K562 (cell line): ENCODE data around the gene ST8SIA4. TPM values are rescaled to one million over a fixed set of nuclear protein-coding genes. Genes with fewer than 3 reads are reported as not detected.

ENCODE experiments used
- ATAC-seq: fragments of 200-7000 bp; cut with Tn5 transposase; 3 replicates; pipeline ENCODE4 v1.9.1; 2020; ENCODE audit warnings: moderate library complexity
- BruUV-seq: library from RNA; stranded (reverse); fragments of 400-500 nt; replicated peaks from 2 replicates; lab custom pipeline; 2021; lab: Mats Ljungman, UMichigan
- CTCF ChIA-PET: fragments of 300-600 bp; formaldehyde crosslinking; extraction: SDS; loops from one replicate; lab custom pipeline; 2021; ENCODE audit warnings: low intra/inter-chr PET ratio; lab: Yijun Ruan, JAX
- POLR2A ChIA-PET: fragments of 300-600, 350-650 bp; sonication (Branson Sonifier 250); formaldehyde crosslinking; extraction: SDS; loops from one replicate; lab custom pipeline; 2021; ENCODE audit warnings: antibody characterized with exemption, inconsistent platforms; lab: Yijun Ruan, JAX
- DNase-seq, 4 experiments: peaks; one replicate each; pipeline versions ENCODE4 v3.0.0 to v3.0.0-alpha.2; 2011 to 2018; ENCODE audit warnings: low spot score in 3 of 4, mixed read lengths in 3 of 4; ENCODE audit errors: extremely low read depth in 1 of 4
- FAIRE-seq: peaks from 2 replicates; lab custom pipeline; 2011; peaks lifted over from hg19 to GRCh38; lab: Jason Lieb, UNC
- H2AFZ ChIP-seq: 2 replicates; pipeline ENCODE4 v1.6.0; 2011; ENCODE audit warnings: low read depth, low read length, control low read depth, inconsistent platforms
- H3K27ac ChIP-seq: fragments of 200-600 bp; 3 replicates; pipeline ENCODE4 v1.8.0; 2011; ENCODE audit warnings: low read depth, mild to moderate bottlenecking, control low read depth, inconsistent platforms, low read length, moderate library complexity, mixed read lengths; ENCODE audit errors: extremely low read depth
- H3K27me3 ChIP-seq, 2 experiments: fragments of 300-600 bp in 1 of 2; 2 replicates in 1 of 2; 3 replicates in 1 of 2; pipeline versions ENCODE4 v1.6.0 to v1.8.0; 2011; ENCODE audit warnings: inconsistent platforms in 2 of 2, low read length in 2 of 2, mild to moderate bottlenecking in 1 of 2, mixed read lengths in 1 of 2, moderate library complexity in 1 of 2; ENCODE audit not compliant: control insufficient read depth in 2 of 2, insufficient read depth in 2 of 2
- H3K36me3 ChIP-seq: fragments of 300-600 bp; 3 replicates; pipeline ENCODE4 v1.8.0; 2011; ENCODE audit warnings: mild to moderate bottlenecking, low read length, inconsistent platforms; ENCODE audit not compliant: control insufficient read depth, insufficient read depth
- H3K4me1 ChIP-seq, 2 experiments: fragments of 200-600 bp in 1 of 2; replicated peaks in 1 of 2; 2 replicates in 1 of 2; 3 replicates in 1 of 2; pipeline versions ENCODE4 v1.5.1 to v1.8.0; 2011; ENCODE audit warnings: inconsistent platforms in 2 of 2, low read length in 2 of 2, mild to moderate bottlenecking in 1 of 2, mixed read lengths in 1 of 2, moderate library complexity in 1 of 2; ENCODE audit not compliant: control insufficient read depth in 2 of 2, insufficient read depth in 2 of 2
- H3K4me2 ChIP-seq: 2 replicates; pipeline ENCODE4 v1.6.1; 2011; ENCODE audit warnings: low read length, control low read depth, inconsistent platforms, mixed read lengths; ENCODE audit not compliant: insufficient read depth
- H3K4me3 ChIP-seq: fragments of 200-600 bp; sonication (generic), shearing (Covaris generic); 2 replicates; pipeline ENCODE4 v1.5.1; 2016; ENCODE audit warnings: control low read depth, inconsistent platforms
- H3K79me2 ChIP-seq: fragments of 200-600 bp; 3 replicates; pipeline ENCODE4 v1.8.0; 2011; ENCODE audit warnings: low read length, inconsistent platforms; ENCODE audit not compliant: control insufficient read depth, insufficient read depth
- H3K9ac ChIP-seq, 2 experiments: 2 replicates each; pipeline versions ENCODE4 v1.6.0 to v1.6.1; 2011; ENCODE audit warnings: low read depth in 2 of 2, low read length in 2 of 2, control low read depth in 1 of 2, inconsistent platforms in 1 of 2, mild to moderate bottlenecking in 1 of 2, mixed read lengths in 1 of 2; ENCODE audit not compliant: insufficient read depth in 1 of 2
- H3K9me1 ChIP-seq: one replicate; pipeline ENCODE4 v1.6.0; 2011; ENCODE audit warnings: inconsistent platforms, mild to moderate bottlenecking, low read length, moderate library complexity; ENCODE audit not compliant: control insufficient read depth, insufficient read depth
- H3K9me3 ChIP-seq: replicated peaks from 2 replicates; pipeline ENCODE4 v1.5.1; 2011; ENCODE audit warnings: low read depth, low read length, inconsistent platforms; ENCODE audit not compliant: control insufficient read depth, insufficient read depth
- H4K20me1 ChIP-seq: replicated peaks from 2 replicates; pipeline ENCODE4 v1.6.1; 2011; ENCODE audit warnings: low read length, inconsistent platforms, mixed read lengths; ENCODE audit not compliant: control insufficient read depth, insufficient read depth
- CHD2 ChIP-seq: IDR thresholded peaks from 2 replicates; pipeline ENCODE4 v1.6.1; 2011; ENCODE audit warnings: low read depth, low read length
- ELF2 ChIP-seq: fragments of 250-450 bp; sonication (Bioruptor Pico); IDR thresholded peaks from 2 replicates; pipeline ENCODE4 v1.5.0; 2021; ENCODE audit warnings: mild to moderate bottlenecking
- FOXA3 ChIP-seq, 2 experiments: fragments of 450-650 bp in 1 of 2; sonication (generic) in 1 of 2; formaldehyde crosslinking; IDR thresholded peaks in 1 of 2; conservative IDR thresholded peaks in 1 of 2; 2 replicates each; pipeline versions ENCODE4 v1.4.0 to v1.8.0; 2020 to 2022; ENCODE audit warnings: mild to moderate bottlenecking in 2 of 2, missing genetic modification reagents in 1 of 2
- KAT7 ChIP-seq: sonication (generic); formaldehyde crosslinking; IDR thresholded peaks from 2 replicates; pipeline ENCODE4 v1.8.0; 2022; ENCODE audit warnings: missing genetic modification reagents, mild to moderate bottlenecking, borderline replicate concordance
- LARP7 ChIP-seq: fragments of 450-650 bp; IDR thresholded peaks from 2 replicates; pipeline ENCODE4 v1.6.1; 2016
- MTA3 ChIP-seq: fragments of 450-650 bp; formaldehyde crosslinking; IDR thresholded peaks from 2 replicates; pipeline ENCODE4 v1.6.1; 2017; ENCODE audit warnings: mild to moderate bottlenecking, borderline replicate concordance
- NBN ChIP-seq: fragments of 450-650 bp; IDR thresholded peaks from 2 replicates; pipeline ENCODE4 v1.6.1; 2016; ENCODE audit warnings: low read depth, mild to moderate bottlenecking
- NFXL1 ChIP-seq: fragments of 450-650 bp; formaldehyde crosslinking; IDR thresholded peaks from 2 replicates; pipeline ENCODE4 v1.4.0; 2021; ENCODE audit warnings: mild to moderate bottlenecking
- ZNF695 ChIP-seq: fragments of 450-650 bp; formaldehyde crosslinking; IDR thresholded peaks from 2 replicates; pipeline ENCODE4 v1.4.0; 2020; ENCODE audit warnings: mild to moderate bottlenecking, moderate library complexity
- WGBS: fragments of 100-300 bp; shearing (Covaris generic); methylation state at CpG from one replicate; pipeline ENCODE4 v1.1.6; 2016; ENCODE audit warnings: low coverage, mixed read lengths; ENCODE audit not compliant: insufficient coverage; ENCODE audit errors: missing lambda C conversion rate; 5-methylcytosine and 5-hydroxymethylcytosine counted together
- in situ Hi-C: fragments of 300-500 bp; cut with MboI; formaldehyde crosslinking; loops from 4 replicates; pipeline ENCODE4 v1.15.0; 2018; ENCODE audit warnings: inconsistent platforms, mixed read lengths
- intact Hi-C: fragments of 100-400 bp; cut with micrococcal nuclease; formaldehyde crosslinking; loops from 2 replicates; pipeline ENCODE4 v1.14.2; 2022
- polyA plus RNA-seq, 8 experiments: library from polyadenylated mRNA; depleted of rRNA in 4 of 8; stranded (reverse) in 5 of 8; unstranded in 3 of 8; fragments of >200 nt; fragmentation: Nextera tagmentation in 2 of 8; fragmentation: Illumina TruSeq in 1 of 8; extraction: Ambion mirVana in 2 of 8; extraction: Trizol in 1 of 8; gene quantifications; 2 replicates each; pipeline versions ENCODE4 v1.2.1 to v1.2.3, GENCODE V29; 2011 to 2014; ENCODE audit warnings: inconsistent platforms in 1 of 8, missing spikeins in 1 of 8
- total RNA-seq, 7 experiments: library from RNA; depleted of rRNA in 6 of 7; stranded (reverse); fragments of >200 nt in 6 of 7; fragmentation: Illumina TruSeq in 2 of 7; extraction: Trizol in 2 of 7; gene quantifications; 2 replicates each; pipeline versions ENCODE4 v1.2.1 to v1.2.3, GENCODE V29; 2011 to 2021; ENCODE audit warnings: low replicate concordance in 1 of 7
- TF ChIP-seq, protein P1 (sequence below): fragments of 450-650 bp; IDR thresholded peaks from 2 replicates; pipeline ENCODE4 v1.6.1; 2017; ENCODE audit warnings: antibody characterized with exemption, mild to moderate bottlenecking

The ST8SIA4 gene
- total and polyA plus RNA-seq, 9 of the 15 experiments (the other 6 are each of a cell fraction or from before 2014, with no cell fraction given): 0.22 to 2.0 (median 0.54) TPM

DNA sequence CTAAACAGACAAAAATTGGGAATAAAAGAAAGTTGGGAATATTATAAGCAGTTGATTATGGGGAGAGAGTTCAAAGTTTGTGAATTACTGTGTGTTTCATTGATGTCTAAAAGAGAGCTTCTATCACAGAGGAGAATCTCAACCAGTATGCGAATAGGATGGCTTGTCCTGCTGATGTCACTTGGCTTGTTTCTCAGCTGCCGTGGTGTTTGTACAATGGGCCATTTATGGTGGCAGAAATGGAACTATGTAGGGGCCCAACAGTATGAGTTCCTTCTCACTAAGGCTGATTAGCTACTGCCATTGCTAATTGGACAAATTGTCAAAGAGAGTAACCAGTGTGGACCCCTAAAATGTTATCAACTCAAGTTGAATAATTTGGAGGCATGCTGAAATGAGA lies 103.9 kb downstream of the ST8SIA4 start:
- Histone ChIP-seq H3K27ac (no peak overlapping the region), H3K4me3 (no peak overlapping the region), H4K20me1 (no peaks in the 10 kb centered on the region), H3K9me1 (no peaks in the 10 kb centered on the region), H3K9ac (no peak overlapping the region), H3K9me3 (no peaks in the 10 kb centered on the region), H3K27me3 (no peaks in the 10 kb centered on the region), H3K36me3 (no peaks in the 10 kb centered on the region)
- DNase-seq (no peak), FAIRE-seq (no peak)
- 7% methylated on average over 2 of the region's 2 CpGs for WGBS
- no TSS peak for BruUV-seq
- POLR2A ChIA-PET: no interaction called here
- CTCF ChIA-PET: no interaction called here
- in situ Hi-C loops: no loop called here
- TF ChIP-seq ZNF695 (no peak), FOXA3 (CRISPR knock-in tag; conservative IDR thresholded peaks at IDR 0.05 in 1 of 2, IDR thresholded peaks at IDR 0.05 in 1 of 2) (no peak), NFXL1 (CRISPR knock-in tag) (no peak), LARP7 (no peak), MTA3 (no peak), KAT7 (CRISPR knock-in tag) (no peak), ELF2 (no peak), CHD2 (no peak), NBN (no peak)
- TF ChIP-seq, protein P1, sequence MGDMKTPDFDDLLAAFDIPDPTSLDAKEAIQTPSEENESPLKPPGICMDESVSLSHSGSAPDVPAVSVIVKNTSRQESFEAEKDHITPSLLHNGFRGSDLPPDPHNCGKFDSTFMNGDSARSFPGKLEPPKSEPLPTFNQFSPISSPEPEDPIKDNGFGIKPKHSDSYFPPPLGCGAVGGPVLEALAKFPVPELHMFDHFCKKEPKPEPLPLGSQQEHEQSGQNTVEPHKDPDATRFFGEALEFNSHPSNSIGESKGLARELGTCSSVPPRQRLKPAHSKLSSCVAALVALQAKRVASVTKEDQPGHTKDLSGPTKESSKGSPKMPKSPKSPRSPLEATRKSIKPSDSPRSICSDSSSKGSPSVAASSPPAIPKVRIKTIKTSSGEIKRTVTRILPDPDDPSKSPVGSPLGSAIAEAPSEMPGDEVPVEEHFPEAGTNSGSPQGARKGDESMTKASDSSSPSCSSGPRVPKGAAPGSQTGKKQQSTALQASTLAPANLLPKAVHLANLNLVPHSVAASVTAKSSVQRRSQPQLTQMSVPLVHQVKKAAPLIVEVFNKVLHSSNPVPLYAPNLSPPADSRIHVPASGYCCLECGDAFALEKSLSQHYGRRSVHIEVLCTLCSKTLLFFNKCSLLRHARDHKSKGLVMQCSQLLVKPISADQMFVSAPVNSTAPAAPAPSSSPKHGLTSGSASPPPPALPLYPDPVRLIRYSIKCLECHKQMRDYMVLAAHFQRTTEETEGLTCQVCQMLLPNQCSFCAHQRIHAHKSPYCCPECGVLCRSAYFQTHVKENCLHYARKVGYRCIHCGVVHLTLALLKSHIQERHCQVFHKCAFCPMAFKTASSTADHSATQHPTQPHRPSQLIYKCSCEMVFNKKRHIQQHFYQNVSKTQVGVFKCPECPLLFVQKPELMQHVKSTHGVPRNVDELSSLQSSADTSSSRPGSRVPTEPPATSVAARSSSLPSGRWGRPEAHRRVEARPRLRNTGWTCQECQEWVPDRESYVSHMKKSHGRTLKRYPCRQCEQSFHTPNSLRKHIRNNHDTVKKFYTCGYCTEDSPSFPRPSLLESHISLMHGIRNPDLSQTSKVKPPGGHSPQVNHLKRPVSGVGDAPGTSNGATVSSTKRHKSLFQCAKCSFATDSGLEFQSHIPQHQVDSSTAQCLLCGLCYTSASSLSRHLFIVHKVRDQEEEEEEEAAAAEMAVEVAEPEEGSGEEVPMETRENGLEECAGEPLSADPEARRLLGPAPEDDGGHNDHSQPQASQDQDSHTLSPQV: no peak
- TF ChIP-seq, all 486 proteins: peak for 0
- intact Hi-C loops: no loop called here
- H2AFZ ChIP-seq: no peak overlapping the region
- no peak for ATAC-seq
- H3K79me2 ChIP-seq: no peaks in the 10 kb centered on the region
- H3K4me1 ChIP-seq: no peaks in the 10 kb centered on the region
- H3K4me2 ChIP-seq: no peak overlapping the region
